HG02981 (cell line): ENCODE results near the gene SLC5A6.
A peak's percentile ranks its signal among the peaks of the same experiment; 100 is the strongest.

Experiments
- ATAC-seq: cut with Tn5 transposase; IDR thresholded peaks from one replicate; pipeline ENCODE4 v1.9.1; 2021; ENCODE audit warnings: mild to moderate bottlenecking, moderate library complexity; ENCODE audit not compliant: unreplicated experiment

The SLC5A6 gene

DNA sequence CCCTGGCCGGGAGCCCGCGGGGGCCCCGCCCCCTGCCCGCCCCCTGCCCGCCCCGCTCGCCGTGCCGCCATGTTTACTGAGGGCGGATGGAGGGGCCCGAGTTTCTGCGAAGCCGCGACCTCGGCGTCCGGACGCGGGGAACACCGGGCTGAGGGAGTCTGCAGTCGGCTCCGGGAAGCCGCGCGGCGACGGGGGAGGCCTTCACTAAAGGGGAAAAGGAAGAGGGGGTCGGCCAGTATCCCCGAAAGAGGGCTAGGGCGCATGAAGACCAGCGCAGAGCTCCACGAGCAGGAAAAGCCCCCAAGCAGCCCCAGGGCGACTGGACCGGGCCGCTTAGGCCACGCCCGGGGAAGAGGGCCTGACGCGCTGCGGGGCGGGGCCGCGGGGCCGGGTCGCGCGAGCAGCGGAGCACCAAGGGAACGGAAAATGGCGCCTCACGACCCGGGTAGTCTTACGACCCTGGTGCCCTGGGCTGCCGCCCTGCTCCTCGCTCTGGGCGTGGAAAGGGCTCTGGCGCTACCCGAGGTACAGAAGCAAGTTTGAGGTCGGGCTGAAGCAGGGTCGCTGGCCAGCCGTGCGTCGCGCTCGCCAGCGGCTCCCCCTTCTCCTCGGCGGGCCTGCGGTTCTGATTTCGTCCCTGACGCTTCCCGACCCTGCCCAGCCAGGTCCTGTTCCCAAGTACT is at the start of gene SLC5A6, which contains the start of gene ATRAID:
Gene SLC5A6, minus strand, starts transcription at position 326 of the 683 bp plus-strand sequence. CDS start 4,618 bp downstream, outside the sequence.
Gene ATRAID, plus strand, starts transcription at position 99 of the 683 bp plus-strand sequence. Its CDS starts 328 bp downstream, at position 427.
- ATAC-seq, result peak; percentile 87

DNA sequence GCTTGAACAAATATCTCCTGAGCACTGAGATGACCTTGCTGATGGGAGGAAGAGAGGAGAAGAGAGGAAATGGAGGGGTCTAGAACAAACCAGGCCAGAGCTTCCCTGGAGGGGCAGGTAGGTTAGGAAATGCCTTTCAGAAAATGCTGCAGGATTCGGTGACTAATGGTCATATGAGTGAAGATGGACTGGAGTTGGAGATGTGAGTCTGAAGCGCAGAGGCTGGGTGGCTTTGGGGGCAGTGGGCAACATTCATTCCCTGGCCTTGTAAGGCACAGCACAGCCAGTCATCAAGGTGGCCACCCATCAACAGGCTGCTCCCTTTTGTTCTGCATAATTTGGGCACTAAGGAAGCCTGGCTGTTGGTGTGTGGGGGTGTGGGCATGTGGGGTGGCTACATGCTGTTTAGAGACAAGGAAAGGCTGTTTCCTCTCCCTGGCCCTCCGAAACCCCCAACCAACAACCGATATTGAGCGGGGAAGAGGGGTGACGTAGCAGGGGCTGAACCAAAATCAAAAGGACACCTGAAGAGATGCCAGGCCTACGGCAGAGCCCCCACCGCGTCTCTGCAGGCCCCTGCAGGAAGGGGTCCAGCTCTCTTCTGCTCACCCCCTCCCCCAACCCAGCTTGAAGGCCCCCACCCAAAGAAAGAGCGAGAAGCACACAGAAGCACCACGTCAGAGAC is 49.3 kb upstream of the SLC5A6 start:
- ATAC-seq, result no peak

DNA sequence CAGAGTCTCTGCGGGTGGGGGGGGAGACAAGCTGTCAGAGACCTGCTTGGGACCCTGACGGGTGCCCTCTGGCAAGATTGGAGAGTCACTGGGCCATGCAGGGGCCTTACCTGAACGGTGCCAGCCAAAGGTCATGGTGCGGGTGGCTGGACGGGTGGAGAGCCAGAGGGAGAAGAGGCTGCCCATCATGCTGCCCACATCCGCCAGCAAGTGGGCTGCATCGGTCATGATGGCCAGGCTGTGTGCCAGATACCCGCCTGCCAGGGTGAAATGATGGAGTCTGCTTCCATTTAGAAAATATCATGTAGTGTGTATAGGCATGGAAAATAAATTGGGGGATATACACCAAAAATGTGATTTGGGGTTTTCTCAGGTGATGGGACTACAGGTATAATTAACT is 46.0 kb upstream of the SLC5A6 start:
- no peak for ATAC-seq

GRCh38 chr2:27256855-27257454 is 44.9 kb upstream of the SLC5A6 start:
- no peak for ATAC-seq

DNA sequence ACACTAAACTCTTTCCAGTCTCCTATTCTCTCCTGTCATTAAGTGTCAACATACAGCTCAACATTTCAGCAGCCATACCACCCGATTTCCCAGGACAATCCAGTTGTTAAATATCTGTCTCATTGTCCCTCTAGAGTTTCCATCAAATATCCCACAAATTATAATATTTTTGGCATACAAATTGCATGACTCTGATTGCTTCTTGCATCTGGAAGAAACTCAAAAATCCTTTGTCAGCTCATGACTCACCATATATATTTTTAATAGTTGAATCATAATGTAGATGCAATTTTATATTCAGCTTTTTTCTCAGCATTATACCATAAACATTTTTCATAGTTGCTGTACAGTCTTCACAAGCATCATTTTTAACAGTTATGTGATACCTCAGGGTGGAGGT is 43.6 kb upstream of the SLC5A6 start:
- ATAC-seq, result no peak

- no peak for ATAC-seq
Measured at GRCh38 chr2:27255187-27255586, 43.1 kb upstream of the SLC5A6 start.

DNA sequence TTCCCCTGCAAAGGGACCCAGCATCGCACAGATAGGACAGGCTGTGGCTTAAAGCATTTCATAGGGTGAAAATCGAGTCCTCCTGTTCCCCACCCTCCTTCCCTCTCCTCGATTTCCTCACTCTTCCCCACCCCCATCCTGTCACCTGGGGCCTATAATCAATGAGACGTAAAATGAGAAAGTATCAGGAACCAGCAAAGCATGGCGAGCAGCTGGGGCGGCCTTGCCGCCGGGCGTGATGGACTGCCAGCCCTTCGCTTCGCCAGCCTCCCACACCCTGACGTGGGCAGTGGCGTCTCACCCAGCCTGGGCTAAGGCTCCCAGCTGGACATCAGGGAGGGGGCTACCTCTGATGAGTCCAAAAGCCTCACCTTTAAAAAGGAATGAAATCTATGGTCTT is 39.7 kb upstream of the SLC5A6 start:
- ATAC-seq, result no peak

- no peak for ATAC-seq
Measured at GRCh38 chr2:27250652-27251379, 38.7 kb upstream of the SLC5A6 start.

- no peak for ATAC-seq
Measured at GRCh38 chr2:27249891-27250651, 38.0 kb upstream of the SLC5A6 start.

DNA sequence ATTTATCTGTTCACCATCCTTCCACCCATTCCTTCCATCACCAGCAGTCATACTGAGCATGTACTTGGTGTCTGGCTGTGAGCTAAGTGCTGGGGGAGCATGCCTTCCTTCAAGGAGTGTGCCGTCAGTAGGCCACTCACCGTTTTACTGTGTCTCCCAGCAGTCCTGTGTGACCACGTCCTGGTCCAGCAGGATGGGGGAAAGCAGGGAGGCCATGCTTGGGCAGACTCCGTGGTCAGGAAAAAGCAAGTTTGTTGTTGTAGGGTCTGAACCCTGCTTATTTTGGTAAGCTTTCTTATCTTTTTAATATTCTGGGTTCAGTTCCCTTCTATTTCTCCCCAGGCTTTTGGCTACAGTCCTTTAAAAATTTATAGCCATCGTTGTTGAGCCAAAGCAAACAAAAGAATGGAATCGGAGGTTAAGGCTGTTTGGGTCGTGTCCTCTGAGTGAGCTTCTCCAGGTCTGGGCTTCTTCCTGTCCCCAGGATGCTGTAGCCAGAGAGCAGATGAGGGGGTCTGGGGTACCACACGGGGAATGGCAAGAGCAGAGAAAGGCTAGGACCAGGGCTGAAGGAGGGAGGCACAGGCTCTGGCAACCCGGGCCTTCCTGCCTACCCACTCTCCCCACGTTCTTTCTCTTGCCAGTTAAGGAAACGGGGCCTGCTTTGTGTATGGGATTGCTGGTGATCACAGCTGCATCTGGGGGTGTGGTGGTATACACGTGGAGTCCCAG is 37.3 kb upstream of the SLC5A6 start:
- ATAC-seq, result no peak

DNA sequence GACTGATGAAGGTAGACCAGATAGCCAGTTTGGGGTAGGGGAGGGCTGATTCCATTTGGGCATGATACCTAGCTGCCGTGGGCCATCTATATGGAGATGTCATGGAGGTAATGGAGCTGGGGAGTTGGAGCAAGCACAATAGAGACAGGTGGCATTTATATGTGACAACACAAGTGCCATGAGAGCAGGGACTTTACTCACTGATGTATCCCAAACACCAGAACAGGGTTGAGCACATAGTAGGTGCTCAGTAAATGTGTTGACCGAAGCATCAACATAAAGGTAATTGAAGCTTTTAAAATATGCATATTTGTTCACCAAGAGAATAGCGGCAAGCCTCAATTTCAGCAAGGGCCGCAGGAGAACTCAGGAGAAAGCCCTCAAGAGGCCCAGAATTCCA is 35.8 kb upstream of the SLC5A6 start:
- no peak for ATAC-seq

- ATAC-seq, result no peak
Measured at GRCh38 chr2:27245626-27246025, 33.6 kb upstream of the SLC5A6 start.

GRCh38 chr2:27245116-27245515 is 33.0 kb upstream of the SLC5A6 start:
- ATAC-seq, result no peak

- no peak for ATAC-seq
Measured at GRCh38 chr2:27243391-27244130, 31.5 kb upstream of the SLC5A6 start.

DNA sequence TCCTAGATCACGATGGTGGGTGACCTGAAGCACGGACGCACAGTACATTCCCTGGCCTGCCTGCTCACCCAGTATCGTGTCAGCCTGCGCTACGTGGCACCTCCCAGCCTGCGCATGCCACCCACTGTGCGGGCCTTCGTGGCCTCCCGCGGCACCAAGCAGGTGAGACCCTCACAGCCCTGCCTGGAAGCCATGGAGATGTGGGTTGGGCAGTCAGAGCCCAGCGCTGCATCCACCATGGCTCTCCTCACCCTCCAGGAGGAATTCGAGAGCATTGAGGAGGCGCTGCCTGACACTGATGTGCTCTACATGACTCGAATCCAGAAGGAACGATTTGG is 30.5 kb upstream of the SLC5A6 start:
- no peak for ATAC-seq

- no peak for ATAC-seq
Measured at GRCh38 chr2:27241761-27242613, 29.9 kb upstream of the SLC5A6 start.

DNA sequence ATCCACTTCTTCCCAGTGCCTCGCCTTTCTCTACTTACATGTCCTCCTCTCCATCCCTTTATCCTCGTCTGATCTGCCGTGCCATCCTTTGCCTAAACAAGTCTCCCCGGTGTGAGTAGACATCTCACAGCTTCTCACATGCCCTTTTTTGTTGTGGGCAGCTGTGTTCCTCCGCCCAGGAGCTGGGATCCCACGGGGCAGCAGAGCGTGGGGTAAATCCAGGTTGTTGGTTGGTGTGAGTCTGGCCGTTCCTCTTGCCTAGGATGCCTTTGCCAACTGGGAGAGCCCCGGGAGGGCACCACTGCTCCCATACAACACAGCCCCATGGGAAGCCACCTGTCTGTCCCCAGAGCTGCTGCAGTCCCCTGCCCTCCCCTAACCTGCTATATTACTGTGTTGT is 28.3 kb upstream of the SLC5A6 start:
- ATAC-seq, result no peak

GRCh38 chr2:27238976-27239375 is 26.9 kb upstream of the SLC5A6 start:
- ATAC-seq, result no peak
